Upper lobe of left lung (tissue), 6 donors: ENCODE data around the gene ZDHHC21. TPM values are rescaled to one million over a fixed set of nuclear protein-coding genes. Genes with fewer than 3 reads are reported as not detected.

Experiments
- ATAC-seq, 2 donors: fragments of 200-7000 bp; cut with Tn5 transposase; one replicate each; pipeline ENCODE4 v1.9.1; 2022; ENCODE audit warnings: mild to moderate bottlenecking in 2 of 2, moderate library complexity in 2 of 2; ENCODE audit not compliant: low FRiP score in 2 of 2
- DNase-seq, 2 donors: peaks; one replicate each; pipeline ENCODE4 v3.0.0-alpha.2; 2019 to 2020
- H3K27ac ChIP-seq, 4 donors: fragments of 200-600 bp; sonication (generic); one replicate each; pipeline ENCODE4 v1.5.1; 2016 to 2019
- H3K27me3 ChIP-seq, 4 donors: fragments of 200-600 bp; sonication (generic); one replicate each; pipeline ENCODE4 v1.5.1; 2017 to 2019
- H3K36me3 ChIP-seq, 4 donors: fragments of 200-600 bp; sonication (generic); one replicate each; pipeline ENCODE4 v1.5.1; 2016 to 2019
- H3K4me1 ChIP-seq, 4 donors: fragments of 200-600 bp; sonication (generic); one replicate each; pipeline ENCODE4 v1.5.1; 2018 to 2019
- H3K4me3 ChIP-seq, 4 donors: fragments of 200-600 bp; sonication (generic); one replicate each; pipeline ENCODE4 v1.5.1; 2017 to 2019; ENCODE audit warnings: mild to moderate bottlenecking in 2 of 4, moderate library complexity in 1 of 4
- H3K9me3 ChIP-seq, 4 donors: fragments of 200-600 bp; sonication (generic); one replicate each; pipeline ENCODE4 v1.5.1; 2018 to 2019
- CTCF ChIP-seq, 6 experiments: fragments of 450-650 bp in 4 of 6; fragments of 200-600 bp in 2 of 6; sonication (generic) in 2 of 6; IDR thresholded peaks; one replicate each; pipeline ENCODE4 v1.5.1; 2016 to 2019; ENCODE audit warnings: antibody characterized with exemption in 6 of 6
- EP300 ChIP-seq, 4 donors: sonication (generic); formaldehyde crosslinking; IDR thresholded peaks; one replicate each; pipeline ENCODE4 v1.5.1; 2017; ENCODE audit warnings: antibody characterized with exemption in 4 of 4, control low read depth in 2 of 4
- POLR2A ChIP-seq, 4 donors: fragments of 450-650 bp; IDR thresholded peaks; one replicate each; pipeline ENCODE4 v1.5.1; 2016 to 2017; ENCODE audit warnings: antibody characterized with exemption in 4 of 4, mild to moderate bottlenecking in 2 of 4
- POLR2AphosphoS5 ChIP-seq, 2 donors: sonication (generic); formaldehyde crosslinking; IDR thresholded peaks; one replicate each; pipeline ENCODE4 v1.5.1; 2017; ENCODE audit warnings: antibody characterized with exemption in 2 of 2
- WGBS, 2 donors: methylation state at CpG; one replicate each; pipeline ENCODE4 v1.1.5; 2017 to 2018; 5-methylcytosine and 5-hydroxymethylcytosine counted together
- total RNA-seq, 6 donors: library from RNA; depleted of rRNA in 4 of 6; stranded (reverse); fragments of >200 nt in 4 of 6; gene quantifications; one replicate each; pipeline versions ENCODE4 v1.1.0 to v1.2.1, GENCODE V29; 2016 to 2021
- donor health status: DM: no; HTN: no; CAD: no; lungs with moderate emphysema.
- donor health status: DM: no; HTN: yes; CAD: no; lungs with severe emphysema.

The ZDHHC21 gene
- total RNA-seq, 6 donors from 2014 or later, result 6.5 to 46.5 (median 21.1) TPM

- ATAC-seq, result no peak
- no peak for TF ChIP-seq CTCF (IDR thresholded peaks at IDR 0.05)
- TF ChIP-seq POLR2AphosphoS5 (IDR thresholded peaks at IDR 0.05), result no peak
- TF ChIP-seq EP300 (IDR thresholded peaks at IDR 0.05), result no peak
- no peak for TF ChIP-seq POLR2A (IDR thresholded peaks at IDR 0.05)
- Histone ChIP-seq H3K9me3 (peaks cover 0 to 2% (median 0%) of the 10 kb centered on the region in 4 donors), H3K27me3 (no peaks in the 10 kb centered on the region), H3K4me3 (no peak overlapping the region), H3K36me3 (no peaks in the 10 kb centered on the region), H3K27ac (no peak overlapping the region), H3K4me1 (no peaks in the 10 kb centered on the region)
- DNase-seq, result no peak
- WGBS, 2 donors, result 71 to 74% methylated on average over 4 of the region's 4 CpGs
These were observed 21.9 kb upstream of the ZDHHC21 start for GRCh38 chr9:14715102-14715501.

DNA sequence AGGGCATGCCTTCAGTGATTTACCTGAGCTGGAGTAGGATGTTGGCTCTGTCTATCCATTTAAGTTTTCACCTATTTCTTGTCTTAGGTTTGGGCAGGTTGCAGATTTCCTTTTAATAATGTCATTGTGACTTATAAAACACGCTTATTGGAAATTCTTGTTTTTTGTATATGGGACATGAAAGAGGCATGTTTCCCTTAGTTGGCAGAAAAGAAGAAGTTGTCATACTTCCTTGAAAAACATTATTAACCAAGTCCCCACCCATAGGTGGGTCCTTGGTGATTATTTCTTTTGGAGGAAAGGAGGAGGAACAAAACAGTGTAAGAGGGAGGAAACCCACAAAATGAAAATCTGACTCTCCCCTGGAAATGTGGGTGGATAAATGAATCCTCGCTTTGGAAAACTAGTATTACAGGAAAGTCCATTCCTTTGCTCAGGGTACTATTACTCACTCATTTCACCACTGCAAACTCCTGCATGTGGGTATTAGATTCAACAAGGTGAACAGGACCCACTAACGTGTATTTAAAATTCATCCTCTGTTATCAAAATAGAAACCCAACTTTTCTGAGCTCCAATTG, 20.0 kb upstream of the ZDHHC21 start:
- Histone ChIP-seq H3K36me3 (no peaks in the 10 kb centered on the region), H3K9me3 (peaks cover 0 to 3% (median 0%) of the 10 kb centered on the region in 4 donors), H3K4me3 (no peak overlapping the region), H3K27ac (no peak overlapping the region), H3K27me3 (no peaks in the 10 kb centered on the region), H3K4me1 (no peaks in the 10 kb centered on the region)
- ATAC-seq, result no peak
- WGBS, 2 donors, result 78 to 93% methylated on average over 3 of the region's 3 CpGs
- TF ChIP-seq CTCF (IDR thresholded peaks at IDR 0.05), result no peak
- no peak for TF ChIP-seq POLR2AphosphoS5 (IDR thresholded peaks at IDR 0.05)
- TF ChIP-seq EP300 (IDR thresholded peaks at IDR 0.05), result no peak
- no peak for TF ChIP-seq POLR2A (IDR thresholded peaks at IDR 0.05)
- DNase-seq, result no peak

DNA sequence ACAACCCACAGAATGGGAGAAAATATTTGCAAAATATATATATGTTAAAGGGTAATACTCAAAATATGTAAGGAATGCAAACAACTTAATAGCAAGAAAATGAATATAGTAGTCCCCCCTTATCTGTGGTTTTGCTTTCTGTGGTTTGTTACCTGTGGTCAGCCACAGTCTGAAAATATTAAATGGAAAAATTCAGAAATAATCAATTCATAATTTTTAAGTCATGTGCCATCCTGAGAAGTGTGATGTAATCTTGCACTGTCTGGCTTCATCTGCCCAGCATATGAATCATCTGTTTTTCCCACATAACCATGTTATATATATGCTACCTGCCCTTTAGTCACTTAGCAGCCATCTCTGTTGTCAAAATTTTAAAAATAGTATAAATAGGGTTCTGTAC, 17.6 kb upstream of the ZDHHC21 start:
- DNase-seq, result no peak
- no peaks in the 10 kb centered on the region for H3K36me3 ChIP-seq
- no peak overlapping the region for H3K27ac ChIP-seq
- ATAC-seq, result no peak
- H3K4me1 ChIP-seq, result no peaks in the 10 kb centered on the region
- TF ChIP-seq EP300 (IDR thresholded peaks at IDR 0.05) (no peak), POLR2A (IDR thresholded peaks at IDR 0.05) (no peak), POLR2AphosphoS5 (IDR thresholded peaks at IDR 0.05) (no peak), CTCF (IDR thresholded peaks at IDR 0.05) (no peak)
- no peaks in the 10 kb centered on the region for H3K27me3 ChIP-seq
- no peak overlapping the region for H3K4me3 ChIP-seq
- peaks cover 0 to 6% (median 2%) of the 10 kb centered on the region in 4 donors for H3K9me3 ChIP-seq

- no peak overlapping the region for H3K4me3 ChIP-seq
- no peaks in the 10 kb centered on the region for H3K4me1 ChIP-seq
- no peaks in the 10 kb centered on the region for H3K27me3 ChIP-seq
- TF ChIP-seq POLR2AphosphoS5 (IDR thresholded peaks at IDR 0.05), result no peak
- TF ChIP-seq EP300 (IDR thresholded peaks at IDR 0.05), result no peak
- no peak for TF ChIP-seq POLR2A (IDR thresholded peaks at IDR 0.05)
- TF ChIP-seq CTCF (IDR thresholded peaks at IDR 0.05), result no peak
- H3K9me3 ChIP-seq, result peaks cover 0 to 16% (median 14%) of the 10 kb centered on the region in 4 donors
- no peak for ATAC-seq
- H3K27ac ChIP-seq, result no peak overlapping the region
- 85 to 92% methylated on average over 5 of the region's 5 CpGs for WGBS, 2 donors
- no peaks in the 10 kb centered on the region for H3K36me3 ChIP-seq
- DNase-seq, result no peak
These were observed 13.4 kb upstream of the ZDHHC21 start for GRCh38 chr9:14706530-14707140.

- ATAC-seq, result no peak
- H3K9me3 ChIP-seq, result peaks cover 0 to 16% (median 13%) of the 10 kb centered on the region in 4 donors
- no peak for TF ChIP-seq POLR2A (IDR thresholded peaks at IDR 0.05)
- TF ChIP-seq POLR2AphosphoS5 (IDR thresholded peaks at IDR 0.05), result no peak
- TF ChIP-seq CTCF (IDR thresholded peaks at IDR 0.05), result no peak
- TF ChIP-seq EP300 (IDR thresholded peaks at IDR 0.05), result no peak
These were observed 11.8 kb upstream of the ZDHHC21 start for GRCh38 chr9:14705079-14705478.

More at GRCh38 chr9:14705079-14705478, 11.8 kb upstream of the ZDHHC21 start:
- H3K27me3 ChIP-seq, result no peaks in the 10 kb centered on the region
- no peak for DNase-seq
- H3K27ac ChIP-seq, result no peak overlapping the region
- no peaks in the 10 kb centered on the region for H3K4me1 ChIP-seq
- no peak overlapping the region for H3K4me3 ChIP-seq
- no peaks in the 10 kb centered on the region for H3K36me3 ChIP-seq
